ENCODE results near the gene PCDHA2.
"Not testable (repeated sequence)": the region's sequence is repeated elsewhere in the genome, so short reads cannot be mapped to it uniquely, and the experiment has no call there.

PCDHA2 gene

DNA sequence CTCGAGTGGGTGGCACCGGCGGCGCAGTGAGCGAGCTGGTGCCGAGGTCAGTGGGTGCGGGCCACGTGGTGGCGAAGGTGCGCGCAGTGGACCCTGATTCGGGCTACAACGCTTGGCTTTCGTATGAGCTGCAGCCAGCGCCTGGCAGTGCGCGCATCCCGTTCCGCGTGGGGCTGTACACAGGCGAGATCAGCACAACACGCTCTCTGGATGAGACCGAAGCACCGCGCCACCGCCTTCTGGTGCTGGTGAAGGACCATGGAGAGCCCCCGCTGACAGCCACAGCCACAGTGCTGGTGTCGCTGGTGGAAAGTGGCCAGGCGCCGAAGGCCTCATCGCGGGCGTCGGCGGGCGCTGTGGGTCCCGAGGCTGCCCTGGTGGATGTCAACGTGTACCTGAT, 28.8 kb downstream of the PCDHA2 start:
- no peak for DNase-seq (ENCODE audit: low read depth, low spot score)
- no peak overlapping the region for H3K4me3 ChIP-seq (ENCODE audit: low read depth, low read length)
- TF ChIP-seq CTCF (IDR thresholded peaks at IDR 0.05; ENCODE audit: low read depth, low read length): no peak
- in situ Hi-C loops (cut with HindIII; ENCODE audit: low sequenced_read_pairs): no loop called here

GRCh38 chr5:140827704-140828361, 33.2 kb downstream of the PCDHA2 start, which contains the start of gene PCDHA6:
Gene PCDHA6 (plus strand): TSS chr5:140827960. CDS start chr5:140828092, 132 bp downstream.
- in situ Hi-C loops (cut with HindIII; ENCODE audit: low sequenced_read_pairs): no loop called here
- DNase-seq (ENCODE audit: low read depth, low spot score): no peak
- H3K4me3 ChIP-seq (ENCODE audit: low read depth, low read length): no peak within 1 kb of the TSS
- TF ChIP-seq CTCF (IDR thresholded peaks at IDR 0.05; ENCODE audit: low read depth, low read length): peak; percentile 1

- TF ChIP-seq CTCF (IDR thresholded peaks at IDR 0.05; ENCODE audit: low read depth, low read length): no peak
- DNase-seq (ENCODE audit: low read depth, low spot score): no peak
- in situ Hi-C loops (cut with HindIII; ENCODE audit: low sequenced_read_pairs): no loop called here
- no peak overlapping the region for H3K4me3 ChIP-seq (ENCODE audit: low read depth, low read length)
Observed at GRCh38 chr5:140828362-140828737, 33.7 kb downstream of the PCDHA2 start.

DNA sequence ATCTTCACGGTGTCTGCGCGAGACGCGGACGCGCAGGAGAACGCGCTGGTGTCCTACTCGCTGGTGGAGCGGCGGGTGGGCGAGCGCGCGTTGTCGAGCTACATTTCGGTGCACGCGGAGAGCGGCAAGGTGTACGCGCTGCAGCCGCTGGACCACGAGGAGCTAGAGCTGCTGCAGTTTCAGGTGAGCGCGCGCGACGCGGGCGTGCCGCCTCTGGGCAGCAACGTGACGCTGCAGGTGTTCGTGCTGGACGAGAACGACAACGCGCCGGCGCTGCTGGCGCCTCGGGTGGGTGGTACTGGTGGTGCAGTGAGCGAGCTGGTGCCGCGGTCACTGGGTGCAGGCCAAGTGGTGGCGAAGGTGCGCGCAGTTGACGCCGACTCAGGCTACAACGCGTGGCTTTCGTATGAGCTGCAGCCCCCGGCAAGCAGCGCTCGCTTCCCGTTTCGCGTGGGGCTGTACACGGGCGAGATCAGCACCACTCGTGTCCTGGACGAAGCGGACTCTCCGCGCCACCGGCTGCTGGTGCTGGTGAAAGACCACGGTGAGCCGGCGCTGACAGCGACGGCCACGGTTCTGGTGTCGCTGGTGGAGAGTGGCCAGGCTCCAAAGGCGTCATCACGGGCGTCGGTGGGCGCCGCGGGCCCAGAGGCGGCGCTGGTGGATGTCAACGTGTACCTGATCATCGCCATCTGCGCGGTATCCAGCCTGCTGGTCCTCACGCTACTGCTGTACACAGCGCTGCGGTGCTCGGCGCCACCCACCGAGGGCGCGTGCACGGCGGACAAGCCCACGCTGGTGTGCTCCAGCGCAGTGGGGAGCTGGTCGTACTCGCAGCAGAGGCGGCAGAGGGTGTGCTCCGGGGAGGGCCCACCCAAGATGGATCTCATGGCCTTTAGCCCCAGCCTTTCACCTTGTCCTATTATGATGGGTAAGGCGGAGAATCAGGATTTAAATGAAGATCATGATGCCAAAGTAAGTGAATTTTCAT, 35.2 kb downstream of the PCDHA2 start:
- DNase-seq (ENCODE audit: low read depth, low spot score); H3K4me3 ChIP-seq (ENCODE audit: low read depth, low read length); in situ Hi-C loops (cut with HindIII; ENCODE audit: low sequenced_read_pairs): not testable (repeated sequence)

DNA sequence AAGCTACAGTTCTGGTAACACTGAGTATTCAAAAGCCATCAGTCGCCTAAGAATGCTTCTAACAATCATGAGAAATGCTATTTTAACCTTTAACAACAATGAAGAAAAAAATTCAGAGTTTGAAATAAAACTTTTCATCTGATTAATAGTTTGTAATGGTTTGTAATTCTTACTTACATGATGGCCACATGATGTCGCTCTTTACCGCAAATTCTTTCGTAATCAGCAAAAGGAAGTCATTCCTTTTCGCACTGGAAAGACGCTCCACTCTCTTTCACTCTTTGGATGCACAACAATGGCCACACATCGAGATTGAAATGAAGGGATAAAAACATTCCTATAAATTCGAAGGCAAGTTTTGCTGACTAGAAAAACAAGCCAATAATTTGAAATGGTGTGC, 39.3 kb downstream of the PCDHA2 start, which contains the start of gene PCDHA7:
TSS of gene PCDHA7 (plus strand) at position 277 of the 400 bp plus-strand sequence. CDS start at position 392, 115 bp downstream.
- TF ChIP-seq CTCF (IDR thresholded peaks at IDR 0.05; ENCODE audit: low read depth, low read length): no peak
- in situ Hi-C loops (cut with HindIII; ENCODE audit: low sequenced_read_pairs): no loop called here
- peak; percentile 7 for DNase-seq (ENCODE audit: low read depth, low spot score)
- no peak within 1 kb of the TSS for H3K4me3 ChIP-seq (ENCODE audit: low read depth, low read length)

DNA sequence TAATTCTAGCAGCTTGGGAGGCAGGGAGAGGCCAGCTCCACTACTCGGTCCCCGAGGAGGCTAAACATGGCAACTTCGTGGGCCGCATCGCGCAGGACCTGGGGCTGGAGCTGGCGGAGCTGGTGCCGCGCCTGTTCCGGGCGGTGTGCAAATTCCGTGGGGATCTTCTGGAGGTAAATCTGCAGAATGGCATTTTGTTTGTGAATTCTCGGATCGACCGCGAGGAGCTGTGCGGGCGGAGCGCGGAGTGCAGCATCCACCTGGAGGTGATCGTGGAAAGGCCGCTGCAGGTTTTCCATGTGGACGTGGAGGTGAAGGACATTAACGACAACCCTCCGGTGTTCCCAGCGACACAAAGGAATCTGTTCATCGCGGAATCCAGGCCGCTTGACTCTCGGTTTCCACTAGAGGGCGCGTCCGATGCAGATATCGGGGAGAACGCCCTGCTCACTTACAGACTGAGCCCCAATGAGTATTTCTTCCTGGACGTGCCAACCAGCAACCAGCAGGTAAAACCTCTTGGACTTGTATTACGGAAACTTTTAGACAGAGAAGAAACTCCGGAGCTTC, 39.9 kb downstream of the PCDHA2 start:
- in situ Hi-C loops (cut with HindIII; ENCODE audit: low sequenced_read_pairs); DNase-seq (ENCODE audit: low read depth, low spot score); H3K4me3 ChIP-seq (ENCODE audit: low read depth, low read length): not testable (repeated sequence)

DNA sequence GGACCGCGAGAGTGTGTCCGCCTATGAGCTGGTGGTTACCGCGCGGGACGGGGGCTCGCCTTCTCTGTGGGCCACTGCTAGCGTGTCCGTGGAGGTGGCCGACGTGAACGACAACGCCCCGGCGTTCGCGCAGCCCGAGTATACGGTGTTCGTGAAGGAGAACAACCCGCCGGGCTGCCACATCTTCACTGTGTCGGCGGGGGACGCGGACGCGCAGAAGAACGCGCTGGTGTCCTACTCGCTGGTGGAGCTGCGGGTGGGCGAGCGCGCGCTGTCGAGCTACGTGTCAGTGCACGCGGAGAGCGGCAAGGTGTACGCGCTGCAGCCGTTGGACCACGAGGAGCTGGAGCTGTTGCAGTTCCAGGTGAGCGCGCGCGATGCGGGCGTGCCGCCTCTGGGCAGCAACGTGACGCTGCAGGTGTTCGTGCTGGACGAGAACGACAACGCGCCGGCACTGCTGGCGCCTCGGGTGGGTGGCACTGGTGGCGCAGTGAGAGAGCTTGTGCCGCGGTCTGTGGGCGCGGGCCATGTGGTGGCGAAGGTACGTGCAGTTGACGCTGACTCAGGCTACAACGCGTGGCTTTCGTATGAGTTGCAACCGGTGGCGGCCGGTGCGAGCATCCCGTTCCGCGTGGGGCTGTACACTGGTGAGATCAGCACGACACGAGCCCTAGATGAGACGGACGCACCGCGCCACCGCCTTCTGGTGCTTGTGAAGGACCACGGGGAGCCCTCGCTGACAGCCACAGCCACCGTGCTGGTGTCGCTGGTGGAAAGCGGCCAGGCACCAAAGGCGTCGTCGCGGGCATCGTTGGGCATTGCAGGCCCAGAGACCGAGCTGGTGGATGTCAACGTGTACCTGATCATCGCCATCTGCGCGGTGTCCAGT, 41.2 kb downstream of the PCDHA2 start:
- in situ Hi-C loops (cut with HindIII; ENCODE audit: low sequenced_read_pairs): no loop called here
- no peak for DNase-seq (ENCODE audit: low read depth, low spot score)
- no peak for TF ChIP-seq CTCF (IDR thresholded peaks at IDR 0.05; ENCODE audit: low read depth, low read length)
- H3K4me3 ChIP-seq (ENCODE audit: low read depth, low read length): no peak overlapping the region

Measured in astrocyte of the spinal cord (primary cell).